ENCODE data around the gene TSHZ2.

DNA sequence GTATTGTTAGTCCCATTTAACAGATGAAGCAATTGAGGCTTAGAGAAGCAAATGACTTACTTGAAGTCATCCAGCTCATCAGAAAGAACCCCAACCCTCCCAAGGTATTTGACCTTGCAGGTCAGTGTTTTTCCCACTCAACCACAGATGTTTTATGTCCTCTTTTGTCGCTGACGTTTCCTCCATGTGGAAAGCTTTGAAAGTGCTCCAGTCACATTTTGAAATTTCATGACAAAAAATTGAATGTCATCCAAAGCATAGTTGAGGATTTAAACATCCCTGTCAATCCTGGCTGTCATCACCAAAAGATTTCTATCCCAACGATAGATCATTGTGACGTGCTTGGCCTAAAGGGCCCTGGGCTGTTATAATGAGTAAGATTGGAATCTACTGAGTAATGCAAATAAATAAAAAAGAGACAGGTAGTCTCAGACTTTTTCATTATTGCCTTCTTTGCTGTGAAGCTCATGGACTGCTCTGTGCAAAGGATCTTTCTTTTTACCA lies 102.7 kb downstream of the TSHZ2 start:
- TF ChIP-seq, protein P1, sequence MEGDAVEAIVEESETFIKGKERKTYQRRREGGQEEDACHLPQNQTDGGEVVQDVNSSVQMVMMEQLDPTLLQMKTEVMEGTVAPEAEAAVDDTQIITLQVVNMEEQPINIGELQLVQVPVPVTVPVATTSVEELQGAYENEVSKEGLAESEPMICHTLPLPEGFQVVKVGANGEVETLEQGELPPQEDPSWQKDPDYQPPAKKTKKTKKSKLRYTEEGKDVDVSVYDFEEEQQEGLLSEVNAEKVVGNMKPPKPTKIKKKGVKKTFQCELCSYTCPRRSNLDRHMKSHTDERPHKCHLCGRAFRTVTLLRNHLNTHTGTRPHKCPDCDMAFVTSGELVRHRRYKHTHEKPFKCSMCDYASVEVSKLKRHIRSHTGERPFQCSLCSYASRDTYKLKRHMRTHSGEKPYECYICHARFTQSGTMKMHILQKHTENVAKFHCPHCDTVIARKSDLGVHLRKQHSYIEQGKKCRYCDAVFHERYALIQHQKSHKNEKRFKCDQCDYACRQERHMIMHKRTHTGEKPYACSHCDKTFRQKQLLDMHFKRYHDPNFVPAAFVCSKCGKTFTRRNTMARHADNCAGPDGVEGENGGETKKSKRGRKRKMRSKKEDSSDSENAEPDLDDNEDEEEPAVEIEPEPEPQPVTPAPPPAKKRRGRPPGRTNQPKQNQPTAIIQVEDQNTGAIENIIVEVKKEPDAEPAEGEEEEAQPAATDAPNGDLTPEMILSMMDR (IDR thresholded peaks at IDR 0.05) = no peak
- TF ChIP-seq POLR2AphosphoS5 (IDR thresholded peaks at IDR 0.05) (no peak), POLR2A (IDR thresholded peaks at IDR 0.05) (no peak)

Measured in breast epithelium (tissue), 3 donors.